Measurements from ENCODE around the gene SLC5A8. TPM values are rescaled to one million over a fixed set of nuclear protein-coding genes. Genes with fewer than 3 reads are reported as not detected.

The SLC5A8 gene
- total and polyA plus RNA-seq, 9 of the 15 experiments (the other 6 are each of a cell fraction or from before 2014, with no cell fraction given): not detected

DNA sequence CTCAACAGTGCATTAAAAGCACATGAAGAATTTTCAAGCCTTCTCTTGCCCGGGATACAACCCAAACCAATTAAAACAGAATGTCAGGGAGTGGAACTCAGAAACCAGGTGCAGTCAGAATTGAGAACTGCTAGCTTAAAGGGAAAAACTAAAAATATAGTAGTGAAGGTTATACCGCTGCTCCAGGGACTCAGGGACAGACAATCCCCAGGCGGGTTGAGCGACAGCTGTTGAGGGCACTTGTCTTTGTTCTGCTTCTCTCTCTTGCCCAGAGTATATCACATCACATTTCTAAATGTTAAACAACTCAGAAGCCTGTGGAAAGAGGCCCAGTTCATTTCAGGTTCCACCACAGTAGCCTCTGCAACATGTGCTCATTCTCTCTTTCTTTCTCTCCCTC, 93.1 kb downstream of the SLC5A8 start (continued):
- TF ChIP-seq TOE1 (IDR thresholded peaks at IDR 0.05; ENCODE audit: borderline replicate concordance) (no peak), TOE1 (CRISPR knock-in tag; IDR thresholded peaks at IDR 0.05; ENCODE audit: borderline replicate concordance, low read depth) (no peak), ESRRB (CRISPR knock-in tag; IDR thresholded peaks at IDR 0.05; ENCODE audit: borderline replicate concordance) (no peak), ZNF408 (CRISPR knock-in tag; IDR thresholded peaks at IDR 0.05; ENCODE audit: low read depth) (no peak), SMAD3 (CRISPR knock-in tag; conservative IDR thresholded peaks at IDR 0.05) (no peak), POLR3A (IDR thresholded peaks at IDR 0.05; ENCODE audit: borderline replicate concordance, extremely low read depth, insufficient read depth, insufficient read length) (no peak)

DNA sequence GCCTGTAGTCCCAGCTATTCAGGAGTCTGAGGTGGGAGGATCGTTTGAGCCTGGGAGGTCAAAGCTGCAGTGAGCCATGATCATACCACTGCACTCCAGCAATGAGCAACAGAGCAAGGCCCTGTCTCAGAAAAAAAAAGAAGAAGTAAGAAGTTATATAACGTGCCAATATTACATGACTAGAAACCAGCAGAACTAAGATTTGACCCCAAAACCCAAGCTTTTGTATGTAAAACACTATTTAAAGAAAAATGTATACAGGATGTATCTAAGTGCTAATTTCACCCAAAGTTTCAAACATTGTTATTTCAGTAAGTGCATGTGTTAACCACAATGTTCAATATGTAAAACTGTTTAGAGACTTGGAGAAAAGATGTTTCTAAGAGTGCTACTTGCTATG, 94.7 kb downstream of the SLC5A8 start:
- Histone ChIP-seq H3K4me1 (replicated peaks in 1 of 2; ENCODE audit: control insufficient read depth in 2 of 2, insufficient read depth in 2 of 2, low read length in 2 of 2) (no peaks in the 10 kb centered on the region), H3K4me2 (ENCODE audit: insufficient read depth, low read length) (no peak overlapping the region), H3K9me1 (ENCODE audit: control insufficient read depth, insufficient read depth, low read length) (no peaks in the 10 kb centered on the region), H3K9me3 (replicated peaks; ENCODE audit: control insufficient read depth, insufficient read depth, low read depth, low read length) (no peaks in the 10 kb centered on the region), H3K27ac (ENCODE audit: extremely low read depth, low read depth, low read length) (no peak overlapping the region), H2AFZ (ENCODE audit: low read depth, low read length) (no peak overlapping the region), H3K9ac (ENCODE audit: insufficient read depth in 1 of 2, low read depth in 2 of 2, low read length in 2 of 2) (no peak overlapping the region), H3K36me3 (ENCODE audit: control insufficient read depth, insufficient read depth, low read length) (no peaks in the 10 kb centered on the region), H3K27me3 (ENCODE audit: control insufficient read depth in 2 of 2, insufficient read depth in 2 of 2, low read length in 2 of 2) (no peaks in the 10 kb centered on the region), H3K79me2 (ENCODE audit: control insufficient read depth, insufficient read depth, low read length) (no peaks in the 10 kb centered on the region), H4K20me1 (replicated peaks; ENCODE audit: control insufficient read depth, insufficient read depth, low read length) (no peaks in the 10 kb centered on the region), H3K4me3 (no peak overlapping the region)
- ATAC-seq (no peak), FAIRE-seq (no peak), DNase-seq (ENCODE audit: extremely low read depth in 1 of 4, low spot score in 3 of 4) (no peak)
- ChIA-PET POLR2A (no interaction called here), CTCF (ENCODE audit: low intra/inter-chr PET ratio) (no interaction called here)
- TF ChIP-seq GATAD2B (IDR thresholded peaks at IDR 0.05; ENCODE audit: borderline replicate concordance) (no peak), ZNF224 (CRISPR knock-in tag; IDR thresholded peaks at IDR 0.05) (no peak)
- intact Hi-C loops (cut with micrococcal nuclease): no loop called here
- 0% methylated on average over 2 of the region's 2 CpGs for WGBS (ENCODE audit: insufficient coverage, low coverage, missing lambda C conversion rate)
- no TSS peak for BruUV-seq (replicated peaks)
- in situ Hi-C loops (cut with MboI): no loop called here
